Hematopoietic multipotent progenitor cell treated with erythropoietin and hydrocortisone succinate and interleukin-3 and kit ligand, for 15 days (in vitro differentiated cells): ENCODE data around the gene ADAMTS3.

Experiments used
- DNase-seq: peaks from one replicate; pipeline ENCODE4 v3.0.0-alpha.2; 2015; ENCODE audit warnings: low spot score

ADAMTS3 gene

GRCh38 chr4:72286910-72287309 is 282.1 kb downstream of the ADAMTS3 start:
- no peak for DNase-seq

- no peak for DNase-seq
Observed at GRCh38 chr4:72286185-72286584, 282.8 kb downstream of the ADAMTS3 start.

- no peak for DNase-seq
Observed at GRCh38 chr4:72283357-72283756, 285.7 kb downstream of the ADAMTS3 start.

- no peak for DNase-seq
Observed at GRCh38 chr4:72280252-72280651, 288.8 kb downstream of the ADAMTS3 start.

- no peak for DNase-seq
Observed at GRCh38 chr4:72275381-72275780, 293.6 kb downstream of the ADAMTS3 start.

- no peak for DNase-seq
Observed at GRCh38 chr4:72274251-72274650, 294.8 kb downstream of the ADAMTS3 start.

- DNase-seq, result no peak
Observed at GRCh38 chr4:72255269-72255668, 313.8 kb downstream of the ADAMTS3 start.

- DNase-seq, result no peak
Observed at GRCh38 chr4:72243641-72244040, 325.4 kb downstream of the ADAMTS3 start.

GRCh38 chr4:72239487-72240116 is 329.4 kb downstream of the ADAMTS3 start:
- no peak for DNase-seq
